HG02610 (cell line): ENCODE data around the gene TOP1.

Experiments
- ATAC-seq: cut with Tn5 transposase; IDR thresholded peaks from one replicate; pipeline ENCODE4 v1.9.1; 2021; ENCODE audit warnings: mild to moderate bottlenecking, moderate library complexity; ENCODE audit not compliant: unreplicated experiment

The TOP1 gene

DNA sequence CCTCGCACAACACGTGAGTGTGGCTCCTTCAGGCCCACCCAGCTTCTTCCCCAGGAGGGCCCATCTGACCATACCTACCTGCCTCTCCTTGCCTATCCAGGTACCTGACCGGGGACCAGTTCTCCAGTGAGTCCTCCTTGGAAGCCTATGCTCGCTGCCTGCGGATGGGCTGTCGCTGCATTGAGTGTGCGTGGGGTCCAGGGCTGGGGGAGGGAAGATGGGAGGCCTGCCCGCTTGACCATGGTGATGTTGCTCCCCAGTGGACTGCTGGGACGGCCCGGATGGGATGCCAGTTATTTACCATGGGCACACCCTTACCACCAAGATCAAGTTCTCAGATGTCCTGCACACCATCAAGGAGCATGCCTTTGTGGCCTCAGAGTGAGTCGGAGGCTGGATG is 135.2 kb downstream of the TOP1 start:
- no peak for ATAC-seq

DNA sequence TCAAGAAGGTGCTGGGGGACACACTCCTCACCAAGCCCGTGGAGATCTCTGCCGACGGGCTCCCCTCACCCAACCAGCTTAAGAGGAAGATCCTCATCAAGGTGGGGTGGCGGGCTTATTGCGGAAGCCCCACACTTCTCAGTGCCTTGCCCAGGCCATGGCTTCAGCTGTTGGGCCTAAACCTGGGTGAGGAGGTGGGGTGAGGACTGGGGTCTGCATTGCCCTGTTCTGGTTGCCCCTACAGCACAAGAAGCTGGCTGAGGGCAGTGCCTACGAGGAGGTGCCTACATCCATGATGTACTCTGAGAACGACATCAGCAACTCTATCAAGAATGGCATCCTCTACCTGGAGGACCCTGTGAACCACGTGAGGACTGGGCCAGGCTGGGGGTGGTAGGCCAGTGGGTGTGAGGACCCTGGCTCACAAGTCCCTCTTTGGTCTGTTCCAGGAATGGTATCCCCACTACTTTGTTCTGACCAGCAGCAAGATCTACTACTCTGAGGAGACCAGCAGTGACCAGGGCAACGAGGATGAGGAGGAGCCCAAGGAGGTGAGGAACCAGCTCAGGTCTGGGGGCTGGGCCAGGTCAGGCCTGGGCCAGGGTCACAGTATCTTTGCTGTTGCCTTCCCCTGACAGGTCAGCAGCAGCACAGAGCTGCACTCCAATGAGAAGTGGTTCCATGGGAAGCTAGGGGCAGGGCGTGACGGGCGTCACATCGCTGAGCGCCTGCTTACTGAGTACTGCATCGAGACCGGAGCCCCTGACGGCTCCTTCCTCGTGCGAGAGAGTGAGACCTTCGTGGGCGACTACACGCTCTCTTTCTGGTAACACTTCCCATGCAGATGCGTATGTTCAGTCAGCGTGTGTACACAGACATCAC is 136.6 kb downstream of the TOP1 start:
- no peak for ATAC-seq

DNA sequence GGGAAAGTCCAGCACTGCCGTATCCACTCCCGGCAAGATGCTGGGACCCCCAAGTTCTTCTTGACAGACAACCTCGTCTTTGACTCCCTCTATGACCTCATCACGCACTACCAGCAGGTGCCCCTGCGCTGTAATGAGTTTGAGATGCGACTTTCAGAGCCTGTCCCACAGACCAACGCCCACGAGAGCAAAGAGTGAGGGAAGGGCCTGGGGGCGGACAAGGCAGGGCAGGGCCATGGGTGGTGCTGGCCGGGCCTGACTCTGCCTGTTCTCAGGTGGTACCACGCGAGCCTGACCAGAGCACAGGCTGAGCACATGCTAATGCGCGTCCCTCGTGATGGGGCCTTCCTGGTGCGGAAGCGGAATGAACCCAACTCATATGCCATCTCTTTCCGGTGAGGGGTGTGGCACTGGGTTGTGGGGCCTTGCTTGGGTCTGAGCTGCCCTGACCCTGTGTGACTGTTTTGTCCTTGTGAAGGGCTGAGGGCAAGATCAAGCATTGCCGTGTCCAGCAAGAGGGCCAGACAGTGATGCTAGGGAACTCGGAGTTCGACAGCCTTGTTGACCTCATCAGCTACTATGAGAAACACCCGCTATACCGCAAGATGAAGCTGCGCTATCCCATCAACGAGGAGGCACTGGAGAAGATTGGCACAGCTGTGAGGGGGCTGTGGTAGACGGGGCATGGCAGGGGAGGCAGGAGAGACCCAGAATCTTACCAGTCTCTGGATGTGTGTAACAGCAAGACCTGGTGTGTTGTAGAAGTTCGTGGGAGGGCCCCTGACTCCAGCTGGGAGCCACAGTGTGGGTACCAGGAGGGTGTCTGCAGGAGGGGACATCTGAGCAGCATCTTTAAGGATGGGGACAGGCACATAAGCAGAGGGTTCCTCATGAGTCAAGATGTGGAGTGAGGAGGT is 137.8 kb downstream of the TOP1 start:
- no peak for ATAC-seq

DNA sequence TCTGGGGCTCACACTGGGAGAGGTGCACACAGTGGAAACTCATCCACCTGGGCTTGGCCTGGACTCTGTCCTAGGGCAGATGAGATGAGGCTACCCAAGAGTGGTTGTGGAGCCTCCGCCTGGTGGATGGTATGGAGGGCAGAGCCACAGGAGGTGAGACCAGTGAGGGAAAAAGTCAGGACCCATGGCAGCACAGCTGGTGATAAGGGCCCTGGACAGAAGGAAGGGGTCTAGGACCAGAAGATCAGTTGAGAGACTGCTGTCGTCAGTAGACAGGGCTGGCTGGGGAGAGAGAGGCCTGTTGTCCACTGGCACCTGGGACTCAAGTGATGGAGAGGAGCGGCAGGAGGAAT is 138.5 kb downstream of the TOP1 start:
- ATAC-seq: no peak

GRCh38 chr20:41167481-41168253 is 139.0 kb downstream of the TOP1 start:
- no peak for ATAC-seq

DNA sequence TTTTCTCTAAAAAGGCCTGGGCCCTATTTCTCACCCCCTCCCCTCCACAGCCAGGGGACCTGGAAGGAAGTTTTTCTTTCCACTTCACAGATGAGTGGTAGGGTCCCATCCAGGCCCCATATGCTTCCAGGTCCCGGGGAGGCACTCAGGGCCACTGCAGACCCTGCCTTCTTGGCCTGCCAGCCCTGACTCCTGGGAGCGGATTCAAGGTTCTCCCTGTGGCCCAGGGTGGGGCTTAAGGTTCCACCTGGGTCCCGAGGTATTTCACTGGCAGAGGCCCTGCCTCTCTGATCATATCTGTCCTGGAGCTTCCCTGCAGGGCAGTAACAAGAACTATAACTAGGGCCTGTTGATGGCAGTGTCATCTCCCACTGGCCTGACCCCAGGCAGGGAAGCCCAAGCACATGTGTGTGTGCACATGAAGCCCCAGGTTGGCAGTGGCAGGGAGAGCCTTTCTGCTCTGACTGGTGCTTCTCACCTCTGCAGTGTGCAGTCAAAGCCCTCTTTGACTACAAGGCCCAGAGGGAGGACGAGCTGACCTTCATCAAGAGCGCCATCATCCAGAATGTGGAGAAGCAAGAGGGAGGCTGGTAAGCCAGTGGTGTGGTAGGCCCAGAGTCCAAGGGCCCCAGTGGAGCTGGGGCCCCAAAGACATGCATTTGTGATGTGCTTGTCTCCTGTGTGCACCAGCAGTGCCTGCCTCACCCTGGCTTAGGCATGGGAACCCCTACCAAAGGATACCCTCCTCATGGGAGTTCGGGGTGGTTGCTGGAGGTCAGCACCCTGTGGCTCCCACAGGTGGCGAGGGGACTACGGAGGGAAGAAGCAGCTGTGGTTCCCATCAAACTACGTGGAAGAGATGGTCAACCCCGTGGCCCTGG is 139.9 kb downstream of the TOP1 start:
- no peak for ATAC-seq

DNA sequence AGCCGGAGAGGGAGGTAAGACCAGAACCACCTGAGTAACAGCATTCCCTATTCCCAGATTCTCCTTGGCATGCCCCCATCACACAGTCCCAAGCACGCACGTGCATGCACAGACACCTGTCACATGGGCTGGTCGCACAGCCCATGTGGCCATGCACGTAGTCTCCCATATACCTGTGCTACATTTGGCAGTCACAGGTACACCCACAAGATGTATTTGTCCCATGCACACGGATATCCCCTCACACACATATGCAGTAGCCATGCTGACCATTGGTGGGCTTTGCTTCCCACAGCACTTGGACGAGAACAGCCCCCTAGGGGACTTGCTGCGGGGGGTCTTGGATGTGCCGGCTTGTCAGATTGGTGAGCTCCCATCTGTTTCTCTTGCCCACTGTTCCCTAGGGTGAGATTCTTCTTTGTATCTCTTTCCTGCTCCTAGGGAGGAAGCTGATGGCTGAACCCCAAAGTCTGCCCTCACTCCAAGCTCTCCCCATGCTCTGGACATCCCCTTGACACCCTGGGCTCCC is 140.6 kb downstream of the TOP1 start:
- no peak for ATAC-seq

DNA sequence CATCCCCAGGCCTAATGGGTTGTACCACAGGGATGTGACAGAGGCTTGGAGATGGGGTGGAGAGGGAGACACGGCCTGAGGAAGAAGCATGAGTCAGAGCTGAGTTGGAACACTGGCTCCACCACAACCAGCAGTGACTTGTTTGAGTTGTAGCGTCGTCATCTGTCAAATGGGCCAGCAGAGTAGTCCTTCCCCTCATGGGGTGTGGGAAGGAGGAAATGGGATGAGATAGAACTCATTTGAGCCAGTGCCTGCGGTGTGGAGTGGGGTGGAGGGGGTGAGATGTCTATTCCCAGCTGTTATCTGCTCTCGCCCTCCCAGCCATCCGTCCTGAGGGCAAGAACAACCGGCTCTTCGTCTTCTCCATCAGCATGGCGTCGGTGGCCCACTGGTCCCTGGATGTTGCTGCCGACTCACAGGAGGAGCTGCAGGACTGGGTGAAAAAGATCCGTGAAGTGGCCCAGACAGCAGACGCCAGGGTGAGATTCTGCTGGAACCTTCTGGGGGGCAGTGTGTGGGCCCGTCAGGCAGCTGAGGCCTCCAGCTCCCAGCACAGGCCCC is 141.2 kb downstream of the TOP1 start:
- ATAC-seq: no peak

GRCh38 chr20:41170386-41171105 is 141.9 kb downstream of the TOP1 start:
- ATAC-seq: no peak

- ATAC-seq: no peak
Observed at GRCh38 chr20:41171736-41172295, 143.2 kb downstream of the TOP1 start.

- ATAC-seq: no peak
Observed at GRCh38 chr20:41172296-41173140, 143.9 kb downstream of the TOP1 start.

GRCh38 chr20:41173161-41173721 is 144.6 kb downstream of the TOP1 start:
- peak; percentile 66 for ATAC-seq

- ATAC-seq: no peak
Observed at GRCh38 chr20:41173791-41174341, 145.2 kb downstream of the TOP1 start.
